HL-60 (cell line): ENCODE results near the gene DNM3.

ENCODE experiments used
- DNase-seq, 2 experiments: peaks; one replicate each; pipeline ENCODE4 v3.0.0-alpha.2; 2010 to 2020; ENCODE audit warnings: low read depth in 1 of 2, low spot score in 1 of 2
- H3K27ac ChIP-seq: fragments of 250-450 bp; sonication (Bioruptor Pico); replicated peaks from 2 replicates; pipeline ENCODE4 v1.5.1; 2020; ENCODE audit warnings: mild to moderate bottlenecking, moderate library complexity
- H3K27me3 ChIP-seq: fragments of 250-450 bp; sonication (Bioruptor Pico); 2 replicates; pipeline ENCODE4 v1.5.1; 2021; ENCODE audit warnings: mild to moderate bottlenecking, moderate library complexity; ENCODE audit not compliant: insufficient read depth, poor library complexity, severe bottlenecking
- H3K4me3 ChIP-seq: replicated peaks from 2 replicates; pipeline ENCODE4 v1.5.1; 2011; ENCODE audit warnings: mild to moderate bottlenecking, control low read depth, low read length; ENCODE audit not compliant: insufficient read depth
- CTCF ChIP-seq: IDR thresholded peaks from one replicate; pipeline ENCODE4 v1.5.1; 2011; ENCODE audit warnings: low read length, control low read depth, inconsistent platforms; ENCODE audit not compliant: insufficient read depth
- GABPA ChIP-seq: IDR thresholded peaks from 2 replicates; pipeline ENCODE4 v1.6.1; 2012; ENCODE audit warnings: low read depth
- POLR2AphosphoS5 ChIP-seq: IDR thresholded peaks from 2 replicates; pipeline ENCODE4 v1.6.1; 2012; ENCODE audit warnings: low read depth
- SPI1 ChIP-seq: IDR thresholded peaks from 2 replicates; pipeline ENCODE4 v1.6.1; 2012; ENCODE audit warnings: low read depth, mild to moderate bottlenecking, borderline replicate concordance
- TF ChIP-seq, protein P1 (sequence below): IDR thresholded peaks from 2 replicates; pipeline ENCODE4 v1.6.1; 2012; ENCODE audit warnings: low read depth; ENCODE audit not compliant: insufficient replicate concordance

DNM3 gene

GRCh38 chr1:172345077-172345476 lies 503.8 kb downstream of the DNM3 start:
- DNase-seq: no peak
- TF ChIP-seq POLR2AphosphoS5 (no peak), CTCF (no peak)
- TF ChIP-seq, protein P1, sequence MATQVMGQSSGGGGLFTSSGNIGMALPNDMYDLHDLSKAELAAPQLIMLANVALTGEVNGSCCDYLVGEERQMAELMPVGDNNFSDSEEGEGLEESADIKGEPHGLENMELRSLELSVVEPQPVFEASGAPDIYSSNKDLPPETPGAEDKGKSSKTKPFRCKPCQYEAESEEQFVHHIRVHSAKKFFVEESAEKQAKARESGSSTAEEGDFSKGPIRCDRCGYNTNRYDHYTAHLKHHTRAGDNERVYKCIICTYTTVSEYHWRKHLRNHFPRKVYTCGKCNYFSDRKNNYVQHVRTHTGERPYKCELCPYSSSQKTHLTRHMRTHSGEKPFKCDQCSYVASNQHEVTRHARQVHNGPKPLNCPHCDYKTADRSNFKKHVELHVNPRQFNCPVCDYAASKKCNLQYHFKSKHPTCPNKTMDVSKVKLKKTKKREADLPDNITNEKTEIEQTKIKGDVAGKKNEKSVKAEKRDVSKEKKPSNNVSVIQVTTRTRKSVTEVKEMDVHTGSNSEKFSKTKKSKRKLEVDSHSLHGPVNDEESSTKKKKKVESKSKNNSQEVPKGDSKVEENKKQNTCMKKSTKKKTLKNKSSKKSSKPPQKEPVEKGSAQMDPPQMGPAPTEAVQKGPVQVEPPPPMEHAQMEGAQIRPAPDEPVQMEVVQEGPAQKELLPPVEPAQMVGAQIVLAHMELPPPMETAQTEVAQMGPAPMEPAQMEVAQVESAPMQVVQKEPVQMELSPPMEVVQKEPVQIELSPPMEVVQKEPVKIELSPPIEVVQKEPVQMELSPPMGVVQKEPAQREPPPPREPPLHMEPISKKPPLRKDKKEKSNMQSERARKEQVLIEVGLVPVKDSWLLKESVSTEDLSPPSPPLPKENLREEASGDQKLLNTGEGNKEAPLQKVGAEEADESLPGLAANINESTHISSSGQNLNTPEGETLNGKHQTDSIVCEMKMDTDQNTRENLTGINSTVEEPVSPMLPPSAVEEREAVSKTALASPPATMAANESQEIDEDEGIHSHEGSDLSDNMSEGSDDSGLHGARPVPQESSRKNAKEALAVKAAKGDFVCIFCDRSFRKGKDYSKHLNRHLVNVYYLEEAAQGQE: no peak
- Histone ChIP-seq H3K27me3 (no peaks in the 10 kb centered on the region), H3K4me3 (no peak overlapping the region), H3K27ac (no peak overlapping the region)

DNA sequence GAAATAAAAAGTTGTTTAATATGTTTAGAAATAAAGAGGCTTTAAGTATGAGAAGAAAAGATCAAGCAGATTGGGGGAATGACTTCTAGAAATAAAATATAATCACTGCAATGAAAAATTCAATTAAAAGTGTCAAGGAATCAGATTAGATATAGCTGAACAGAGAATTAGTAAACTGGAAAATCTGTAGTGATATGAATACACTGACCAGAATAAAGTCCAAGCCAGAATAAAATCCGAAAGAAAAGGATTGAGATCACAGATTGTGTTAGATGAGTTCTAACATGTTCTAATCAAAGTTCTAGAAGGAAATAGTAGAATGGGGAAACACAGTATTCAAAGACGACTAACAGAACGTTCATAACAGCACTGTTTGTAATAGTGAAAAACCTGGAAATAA lies 506.1 kb downstream of the DNM3 start:
- no peak overlapping the region for H3K4me3 ChIP-seq
- no peak overlapping the region for H3K27ac ChIP-seq

DNA sequence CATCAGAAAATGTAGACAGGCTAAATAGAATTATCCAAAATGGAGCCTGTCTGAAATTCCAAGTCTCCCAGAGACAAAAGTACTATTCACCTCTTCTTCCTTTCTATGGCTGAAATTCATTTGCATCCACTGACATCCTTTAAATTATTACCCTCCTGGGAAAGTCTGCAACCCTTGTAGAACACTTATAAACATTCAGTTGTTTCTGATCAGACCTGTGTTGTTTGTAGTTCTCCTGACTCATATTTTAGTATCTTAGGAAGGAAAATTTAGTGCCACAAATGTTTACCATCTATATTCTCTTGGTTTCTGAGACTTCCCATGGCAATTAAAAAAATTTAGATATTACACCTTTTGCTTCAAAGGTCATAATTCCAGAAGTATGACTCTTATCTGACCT lies 509.6 kb downstream of the DNM3 start:
- Histone ChIP-seq H3K27ac (no peak overlapping the region), H3K27me3 (no peaks in the 10 kb centered on the region), H3K4me3 (no peak overlapping the region)
- DNase-seq: no peak
- TF ChIP-seq SPI1: no peak
- no peak for TF ChIP-seq CTCF
- TF ChIP-seq, protein P1: no peak
- TF ChIP-seq POLR2AphosphoS5: no peak
- TF ChIP-seq GABPA: no peak

More for the DNA sequence above, 506.1 kb downstream of the DNM3 start:
- TF ChIP-seq CTCF (no peak), POLR2AphosphoS5 (no peak), SPI1 (no peak), GABPA (no peak)
- TF ChIP-seq, protein P1: no peak
- no peak for DNase-seq
- H3K27me3 ChIP-seq: no peaks in the 10 kb centered on the region
